IPS DF 4.7 (cell line): ENCODE data around the gene CACTIN.
"Not testable (repeated sequence)": the region's sequence is repeated elsewhere in the genome, so short reads cannot be mapped to it uniquely, and the experiment has no call there.

Experiments used
- DNase-seq: peaks from one replicate; pipeline ENCODE4 v3.0.0-alpha.2; 2013; ENCODE audit warnings: low spot score; ENCODE audit errors: extremely low read depth

The CACTIN gene

GRCh38 chr19:3628766-3629165 is 2.2 kb upstream of the CACTIN start:
- not testable (repeated sequence) for DNase-seq

- no peak for DNase-seq
Measured at GRCh38 chr19:3627351-3627723, 747 bp upstream of the CACTIN start.

- no peak for DNase-seq
Measured at GRCh38 chr19:3625996-3626472, 556 bp downstream of the CACTIN start.

- no peak for DNase-seq
Measured at GRCh38 chr19:3623716-3624115, 2.9 kb downstream of the CACTIN start.

GRCh38 chr19:3622224-3622623 is 4.4 kb downstream of the CACTIN start:
- no peak for DNase-seq

- no peak for DNase-seq
Measured at GRCh38 chr19:3621689-3622088, 4.9 kb downstream of the CACTIN start.

- no peak for DNase-seq
Measured at GRCh38 chr19:3620817-3621547, 5.6 kb downstream of the CACTIN start.

GRCh38 chr19:3620145-3620816 is 6.3 kb downstream of the CACTIN start:
- DNase-seq, result no peak

- DNase-seq, result no peak
Measured at GRCh38 chr19:3619631-3620012, 7.0 kb downstream of the CACTIN start.

GRCh38 chr19:3618811-3619630 is 7.6 kb downstream of the CACTIN start:
- no peak for DNase-seq

- no peak for DNase-seq
Measured at GRCh38 chr19:3618144-3618810, 8.3 kb downstream of the CACTIN start.

GRCh38 chr19:3617463-3617862 is 9.1 kb downstream of the CACTIN start:
- no peak for DNase-seq

GRCh38 chr19:3615524-3616135 is 11.0 kb downstream of the CACTIN start:
- DNase-seq, result no peak

- DNase-seq, result no peak
Measured at GRCh38 chr19:3614858-3615505, 11.6 kb downstream of the CACTIN start.

- no peak for DNase-seq
Measured at GRCh38 chr19:3613818-3614661, 12.6 kb downstream of the CACTIN start.

- DNase-seq, result no peak
Measured at GRCh38 chr19:3612901-3613741, 13.5 kb downstream of the CACTIN start.

- no peak for DNase-seq
Measured at GRCh38 chr19:3612330-3612729, 14.3 kb downstream of the CACTIN start.

- no peak for DNase-seq
Measured at GRCh38 chr19:3611841-3612240, 14.7 kb downstream of the CACTIN start.
